Measurements from ENCODE around the gene RMDN2.

Gene RMDN2

GRCh38 chr2:37891846-37892435 is 33.1 kb upstream of the RMDN2 start:
- no peak overlapping the region for H3K27ac ChIP-seq
- H3K4me3 ChIP-seq (ENCODE audit: low read depth, low read length) = no peak overlapping the region
- no peak for TF ChIP-seq CTCF (IDR thresholded peaks at IDR 0.05)
- H3K36me3 ChIP-seq (ENCODE audit: control insufficient read depth, insufficient read depth, low read length) = no peaks in the 10 kb centered on the region
- no peaks in the 10 kb centered on the region for H3K79me2 ChIP-seq
- H3K9ac ChIP-seq = no peak overlapping the region
- no peaks in the 10 kb centered on the region for H3K27me3 ChIP-seq (ENCODE audit: control insufficient read depth, insufficient read depth, low read length)
- H2AFZ ChIP-seq = no peak overlapping the region
- H3K4me1 ChIP-seq = no peaks in the 10 kb centered on the region
- no peak overlapping the region for H3K4me2 ChIP-seq (ENCODE audit: low read length)
- H3K9me3 ChIP-seq (ENCODE audit: control insufficient read depth, low read length) = no peaks in the 10 kb centered on the region

- Histone ChIP-seq H3K4me1 (no peaks in the 10 kb centered on the region), H3K4me3 (ENCODE audit: low read depth, low read length) (no peak overlapping the region), H3K27me3 (ENCODE audit: control insufficient read depth, insufficient read depth, low read length) (no peaks in the 10 kb centered on the region), H2AFZ (no peak overlapping the region), H3K9me3 (ENCODE audit: control insufficient read depth, low read length) (no peaks in the 10 kb centered on the region), H3K4me2 (ENCODE audit: low read length) (no peak overlapping the region), H3K9ac (no peak overlapping the region), H3K36me3 (ENCODE audit: control insufficient read depth, insufficient read depth, low read length) (no peaks in the 10 kb centered on the region), H3K27ac (no peak overlapping the region), H3K79me2 (no peaks in the 10 kb centered on the region)
- TF ChIP-seq CTCF (IDR thresholded peaks at IDR 0.05) = no peak
These were observed 32.5 kb upstream of the RMDN2 start for GRCh38 chr2:37892436-37893114.

- no peak for TF ChIP-seq CTCF (IDR thresholded peaks at IDR 0.05)
- Histone ChIP-seq H3K27me3 (ENCODE audit: control insufficient read depth, insufficient read depth, low read length) (no peaks in the 10 kb centered on the region), H3K9me3 (ENCODE audit: control insufficient read depth, low read length) (no peaks in the 10 kb centered on the region), H3K4me2 (ENCODE audit: low read length) (no peak overlapping the region), H3K36me3 (ENCODE audit: control insufficient read depth, insufficient read depth, low read length) (no peaks in the 10 kb centered on the region), H3K9ac (no peak overlapping the region), H2AFZ (no peak overlapping the region), H3K27ac (no peak overlapping the region), H3K4me3 (ENCODE audit: low read depth, low read length) (no peak overlapping the region), H3K4me1 (no peaks in the 10 kb centered on the region), H3K79me2 (no peaks in the 10 kb centered on the region)
These were observed 31.8 kb upstream of the RMDN2 start for GRCh38 chr2:37893327-37893726.

DNA sequence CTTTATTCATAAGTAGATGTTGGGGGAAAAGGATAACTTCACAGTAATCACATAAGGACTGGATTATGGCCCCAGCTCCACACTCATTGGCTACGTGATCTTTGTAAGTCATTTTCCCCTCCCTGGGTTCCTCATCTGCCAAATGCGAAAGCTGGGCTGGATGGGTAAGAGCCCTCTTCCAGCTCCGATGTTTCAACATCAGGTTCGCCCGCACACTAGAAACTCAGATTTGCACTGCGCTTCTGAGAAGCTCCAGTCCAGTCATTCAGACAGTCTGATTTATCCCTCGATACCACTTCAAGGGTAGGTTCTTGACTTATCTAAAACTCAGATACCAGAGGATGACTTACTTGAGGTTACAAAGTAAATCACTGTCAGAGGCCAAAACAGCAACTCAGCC is 31.0 kb upstream of the RMDN2 start:
- H3K4me1 ChIP-seq = no peaks in the 10 kb centered on the region
- no peak overlapping the region for H3K27ac ChIP-seq
- TF ChIP-seq CTCF (IDR thresholded peaks at IDR 0.05) = no peak
- no peak overlapping the region for H2AFZ ChIP-seq
- no peak overlapping the region for H3K9ac ChIP-seq
- H3K27me3 ChIP-seq (ENCODE audit: control insufficient read depth, insufficient read depth, low read length) = no peaks in the 10 kb centered on the region
- no peaks in the 10 kb centered on the region for H3K9me3 ChIP-seq (ENCODE audit: control insufficient read depth, low read length)
- H3K79me2 ChIP-seq = no peaks in the 10 kb centered on the region
- no peak overlapping the region for H3K4me3 ChIP-seq (ENCODE audit: low read depth, low read length)
- no peaks in the 10 kb centered on the region for H3K36me3 ChIP-seq (ENCODE audit: control insufficient read depth, insufficient read depth, low read length)
- no peak overlapping the region for H3K4me2 ChIP-seq (ENCODE audit: low read length)

DNA sequence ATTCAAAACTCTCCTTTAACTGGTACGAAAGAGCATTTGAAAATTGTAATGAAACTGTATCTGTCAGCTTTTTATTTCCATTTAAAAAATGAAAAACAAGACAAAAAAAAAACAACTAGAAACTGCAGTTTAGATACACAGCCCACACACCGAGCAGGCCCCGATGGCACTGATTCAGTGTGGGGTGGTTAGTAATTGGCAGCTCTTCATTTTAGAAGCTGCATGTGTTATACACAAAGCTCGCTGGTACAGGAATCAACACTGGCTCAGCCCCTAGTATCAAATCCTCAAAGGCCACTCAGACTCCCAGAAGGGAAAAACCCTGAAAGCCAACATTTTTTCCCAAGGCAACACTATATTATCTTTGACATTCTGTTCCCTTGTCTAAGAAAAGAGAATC is 30.5 kb upstream of the RMDN2 start:
- H3K4me3 ChIP-seq (ENCODE audit: low read depth, low read length) = no peak overlapping the region
- no peak overlapping the region for H3K9ac ChIP-seq
- no peak overlapping the region for H2AFZ ChIP-seq
- H3K4me2 ChIP-seq (ENCODE audit: low read length) = no peak overlapping the region
- no peaks in the 10 kb centered on the region for H3K9me3 ChIP-seq (ENCODE audit: control insufficient read depth, low read length)
- TF ChIP-seq CTCF (IDR thresholded peaks at IDR 0.05) = no peak
- no peaks in the 10 kb centered on the region for H3K36me3 ChIP-seq (ENCODE audit: control insufficient read depth, insufficient read depth, low read length)
- H3K79me2 ChIP-seq = no peaks in the 10 kb centered on the region
- no peak overlapping the region for H3K27ac ChIP-seq
- no peaks in the 10 kb centered on the region for H3K27me3 ChIP-seq (ENCODE audit: control insufficient read depth, insufficient read depth, low read length)
- no peaks in the 10 kb centered on the region for H3K4me1 ChIP-seq

All from parathyroid adenoma (tissue), 2 donors.